HG03520 (cell line): Measurements from ENCODE around the gene NKIRAS1.
"Not testable (repeated sequence)": the region's sequence is repeated elsewhere in the genome, so short reads cannot be mapped to it uniquely, and the experiment has no call there.

ENCODE experiments used
- ATAC-seq: cut with Tn5 transposase; IDR thresholded peaks from one replicate; pipeline ENCODE4 v1.9.1; 2021; ENCODE audit warnings: mild to moderate bottlenecking, moderate library complexity; ENCODE audit not compliant: unreplicated experiment

NKIRAS1 gene

GRCh38 chr3:23911397-23911796 is 5.4 kb downstream of the NKIRAS1 start:
- no peak for ATAC-seq

- ATAC-seq, result no peak
Observed at GRCh38 chr3:23909341-23909740, 7.4 kb downstream of the NKIRAS1 start.

- ATAC-seq, result no peak
Observed at GRCh38 chr3:23904545-23904944, 12.2 kb downstream of the NKIRAS1 start.

- ATAC-seq, result no peak
Observed at GRCh38 chr3:23900744-23901143, 16.0 kb downstream of the NKIRAS1 start.

GRCh38 chr3:23895181-23895580 is 21.6 kb downstream of the NKIRAS1 start:
- ATAC-seq, result no peak

GRCh38 chr3:23894254-23895061 is 22.3 kb downstream of the NKIRAS1 start:
- ATAC-seq, result no peak

GRCh38 chr3:23889950-23890349 is 26.8 kb downstream of the NKIRAS1 start:
- ATAC-seq, result no peak

GRCh38 chr3:23889386-23889785 is 27.4 kb downstream of the NKIRAS1 start:
- ATAC-seq, result no peak

GRCh38 chr3:23888617-23889228 is 28.1 kb downstream of the NKIRAS1 start:
- ATAC-seq, result no peak

GRCh38 chr3:23886311-23886710 is 30.5 kb downstream of the NKIRAS1 start:
- ATAC-seq, result no peak

GRCh38 chr3:23885210-23885609 is 31.6 kb downstream of the NKIRAS1 start:
- ATAC-seq, result no peak

- no peak for ATAC-seq
Observed at GRCh38 chr3:23884481-23884880, 32.3 kb downstream of the NKIRAS1 start.

- ATAC-seq, result no peak
Observed at GRCh38 chr3:23882487-23882918, 34.3 kb downstream of the NKIRAS1 start.

GRCh38 chr3:23881993-23882392 is 34.8 kb downstream of the NKIRAS1 start:
- not testable (repeated sequence) for ATAC-seq

GRCh38 chr3:23880703-23881339 is 36.0 kb downstream of the NKIRAS1 start:
- no peak for ATAC-seq

- ATAC-seq, result no peak
Observed at GRCh38 chr3:23879485-23879884, 37.3 kb downstream of the NKIRAS1 start.

- ATAC-seq, result no peak
Observed at GRCh38 chr3:23877329-23877980, 39.3 kb downstream of the NKIRAS1 start.

- no peak for ATAC-seq
Observed at GRCh38 chr3:23876923-23877322, 39.9 kb downstream of the NKIRAS1 start.

- ATAC-seq, result no peak
Observed at GRCh38 chr3:23875113-23875725, 41.6 kb downstream of the NKIRAS1 start.

- ATAC-seq, result no peak
Observed at GRCh38 chr3:23874359-23875112, 42.3 kb downstream of the NKIRAS1 start.
